22Rv1 (cell line): Measurements from ENCODE around the gene PTPRR.

ENCODE experiments used
- H3K27ac ChIP-seq: fragments of 450-650 bp; 2 replicates; pipeline ENCODE4 v1.5.1; 2017
- ZFX ChIP-seq: fragments of 450-650 bp; IDR thresholded peaks from 2 replicates; pipeline ENCODE4 v1.6.1; 2017; ENCODE audit warnings: antibody characterized with exemption, borderline replicate concordance
- TF ChIP-seq, protein P1 (sequence below): fragments of 450-650 bp; IDR thresholded peaks from 2 replicates; pipeline ENCODE4 v1.5.1; 2017; ENCODE audit warnings: mild to moderate bottlenecking

The PTPRR gene

DNA sequence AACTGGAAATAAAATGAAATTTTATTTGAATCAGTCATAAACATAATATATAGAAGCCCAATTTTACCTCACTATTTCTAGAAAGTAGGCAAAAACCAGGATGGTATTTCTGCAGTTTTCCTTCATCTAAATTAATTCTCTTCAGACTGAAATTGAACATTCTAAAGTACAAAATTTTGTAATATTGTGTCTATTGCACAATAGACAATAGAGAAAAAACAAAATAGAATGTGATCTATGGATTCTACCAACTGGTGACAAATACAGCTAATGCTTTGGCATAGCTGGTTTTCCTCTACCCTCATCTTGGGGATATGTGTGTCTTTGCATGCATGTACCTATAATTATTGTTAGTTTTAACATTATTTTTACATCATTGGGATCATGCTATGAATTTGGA, 8.5 kb upstream of the PTPRR start:
- TF ChIP-seq ZFX, result no peak
- H3K27ac ChIP-seq, result no peak overlapping the region

GRCh38 chr12:70928071-70928470, 7.5 kb upstream of the PTPRR start:
- TF ChIP-seq ZFX, result no peak
- TF ChIP-seq, protein P1, sequence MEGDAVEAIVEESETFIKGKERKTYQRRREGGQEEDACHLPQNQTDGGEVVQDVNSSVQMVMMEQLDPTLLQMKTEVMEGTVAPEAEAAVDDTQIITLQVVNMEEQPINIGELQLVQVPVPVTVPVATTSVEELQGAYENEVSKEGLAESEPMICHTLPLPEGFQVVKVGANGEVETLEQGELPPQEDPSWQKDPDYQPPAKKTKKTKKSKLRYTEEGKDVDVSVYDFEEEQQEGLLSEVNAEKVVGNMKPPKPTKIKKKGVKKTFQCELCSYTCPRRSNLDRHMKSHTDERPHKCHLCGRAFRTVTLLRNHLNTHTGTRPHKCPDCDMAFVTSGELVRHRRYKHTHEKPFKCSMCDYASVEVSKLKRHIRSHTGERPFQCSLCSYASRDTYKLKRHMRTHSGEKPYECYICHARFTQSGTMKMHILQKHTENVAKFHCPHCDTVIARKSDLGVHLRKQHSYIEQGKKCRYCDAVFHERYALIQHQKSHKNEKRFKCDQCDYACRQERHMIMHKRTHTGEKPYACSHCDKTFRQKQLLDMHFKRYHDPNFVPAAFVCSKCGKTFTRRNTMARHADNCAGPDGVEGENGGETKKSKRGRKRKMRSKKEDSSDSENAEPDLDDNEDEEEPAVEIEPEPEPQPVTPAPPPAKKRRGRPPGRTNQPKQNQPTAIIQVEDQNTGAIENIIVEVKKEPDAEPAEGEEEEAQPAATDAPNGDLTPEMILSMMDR, result no peak
- no peak overlapping the region for H3K27ac ChIP-seq

- no peak overlapping the region for H3K27ac ChIP-seq
- TF ChIP-seq, protein P1, result no peak
- no peak for TF ChIP-seq ZFX
Measured at GRCh38 chr12:70927356-70927755, 6.8 kb upstream of the PTPRR start.

DNA sequence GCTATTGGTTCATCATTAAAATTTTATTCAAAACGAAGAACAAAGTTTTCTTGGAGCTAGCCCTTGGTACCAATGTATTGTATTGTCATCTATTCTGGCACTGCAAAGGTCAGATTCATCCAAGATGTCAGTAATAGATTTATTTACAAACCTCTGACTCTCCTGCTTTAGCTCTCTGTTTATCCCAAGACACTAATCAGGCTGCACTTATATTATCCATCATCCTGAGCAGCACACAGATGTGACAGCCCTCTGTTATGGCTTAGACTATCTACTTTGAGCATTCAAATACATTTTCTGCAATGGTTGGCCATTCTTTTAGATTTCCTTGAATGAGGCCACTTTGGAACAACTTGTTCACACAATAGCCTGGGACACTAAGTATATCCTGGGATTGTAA, 5.0 kb upstream of the PTPRR start:
- TF ChIP-seq, protein P1, result no peak
- TF ChIP-seq ZFX, result no peak
- H3K27ac ChIP-seq, result no peak overlapping the region

DNA sequence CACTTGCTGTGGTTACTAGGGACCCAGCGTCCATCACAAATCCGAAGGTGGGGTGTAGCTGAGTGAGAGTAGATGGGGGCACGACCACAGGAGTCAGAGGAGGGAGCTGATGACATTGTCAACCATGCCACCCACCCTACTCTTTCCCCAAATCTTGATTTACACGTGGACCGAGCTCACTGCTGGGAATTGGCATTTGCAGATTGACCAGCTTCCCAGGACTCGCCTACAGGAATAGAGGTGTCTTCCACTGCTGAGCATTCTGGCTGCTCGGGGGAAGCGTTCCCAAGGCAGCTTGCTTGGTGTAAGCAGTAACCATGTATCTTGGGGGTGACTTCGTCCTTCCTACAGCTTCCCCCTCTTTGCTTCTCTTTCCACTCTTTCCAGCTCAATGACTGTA, 353 bp upstream of the PTPRR start:
- TF ChIP-seq, protein P1, result no peak
- TF ChIP-seq ZFX, result no peak
- H3K27ac ChIP-seq, result no peak overlapping the region

GRCh38 chr12:70919597-70920035, 922 bp downstream of the PTPRR start:
- TF ChIP-seq, protein P1, result no peak
- TF ChIP-seq ZFX, result no peak
- H3K27ac ChIP-seq, result no peak overlapping the region

DNA sequence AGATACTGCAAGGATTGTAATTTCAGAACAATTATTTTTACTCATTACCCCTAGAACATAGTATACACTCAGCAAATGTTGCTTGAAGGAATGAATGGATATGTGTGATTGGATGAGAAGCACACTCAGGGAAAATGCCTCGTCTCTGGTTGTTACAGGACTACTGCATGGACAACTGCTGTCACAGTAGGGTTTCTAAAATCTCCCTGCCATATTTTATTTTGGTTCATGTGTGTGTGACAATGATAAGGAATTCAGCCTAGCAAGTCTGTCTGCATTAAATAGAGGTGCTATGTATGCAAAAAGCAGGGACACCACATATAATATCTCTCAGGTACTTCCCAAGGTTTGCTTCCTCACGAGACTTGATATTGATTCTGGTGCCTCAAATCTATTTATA, 1.4 kb downstream of the PTPRR start:
- TF ChIP-seq ZFX, result no peak
- TF ChIP-seq, protein P1, result no peak
- H3K27ac ChIP-seq, result no peak overlapping the region

DNA sequence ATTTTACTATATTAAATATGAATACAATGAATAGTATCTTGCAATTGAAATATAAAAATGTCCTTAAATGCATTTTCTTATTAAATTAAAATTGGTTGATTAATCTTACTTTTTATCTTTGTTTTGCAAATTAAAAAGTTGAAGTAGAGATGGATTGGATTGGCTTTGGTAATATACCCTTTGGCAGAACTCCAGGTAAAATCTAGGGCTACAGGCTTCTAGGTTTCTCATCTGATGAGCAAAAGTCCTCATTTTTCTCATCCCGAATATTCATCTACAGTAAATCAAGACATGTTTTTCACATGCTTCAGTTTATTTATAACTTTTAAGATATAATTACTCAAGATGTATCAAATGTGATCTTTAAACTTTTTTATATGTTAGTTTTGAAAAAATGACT, 2.2 kb downstream of the PTPRR start:
- no peak for TF ChIP-seq ZFX
- TF ChIP-seq, protein P1, result no peak
- H3K27ac ChIP-seq, result no peak overlapping the region
